GM18951 (cell line): ENCODE results near the gene PTPN13.

Source experiments
- POLR2A ChIP-seq: IDR thresholded peaks from 4 replicates; pipeline ENCODE4 v1.6.1; 2011; ENCODE audit warnings: mild to moderate bottlenecking; ENCODE audit not compliant: insufficient read length, insufficient read depth; ENCODE audit errors: extremely low read depth
- in situ Hi-C: fragments of 300-500 bp; cut with MboI; formaldehyde crosslinking; loops from one replicate; pipeline ENCODE4 v1.12.0; 2022; ENCODE audit warnings: low sequenced_read_pairs, mixed read lengths, inconsistent platforms; ENCODE audit not compliant: unreplicated experiment

Gene PTPN13

GRCh38 chr4:86810847-86811246, 216.7 kb downstream of the PTPN13 start:
- no peak for TF ChIP-seq POLR2A
- in situ Hi-C loops, result no loop called here

GRCh38 chr4:86815653-86816052, 221.5 kb downstream of the PTPN13 start:
- in situ Hi-C loops, result no loop called here
- no peak for TF ChIP-seq POLR2A

- no peak for TF ChIP-seq POLR2A
- in situ Hi-C loops, result no loop called here
Measured at GRCh38 chr4:86816501-86817273, 222.6 kb downstream of the PTPN13 start.

- TF ChIP-seq POLR2A, result no peak
- in situ Hi-C loops, result no loop called here
Measured at GRCh38 chr4:86818211-86818610, 224.1 kb downstream of the PTPN13 start.

GRCh38 chr4:86818841-86819240, 224.7 kb downstream of the PTPN13 start:
- in situ Hi-C loops, result no loop called here
- TF ChIP-seq POLR2A, result no peak

- in situ Hi-C loops, result no loop called here
- TF ChIP-seq POLR2A, result no peak
Measured at GRCh38 chr4:86819561-86819960, 225.4 kb downstream of the PTPN13 start.

GRCh38 chr4:86821151-86821550, 227.0 kb downstream of the PTPN13 start:
- in situ Hi-C loops, result no loop called here

GRCh38 chr4:86822136-86822535, 228.0 kb downstream of the PTPN13 start:
- in situ Hi-C loops, result no loop called here
- no peak for TF ChIP-seq POLR2A

More at GRCh38 chr4:86821151-86821550, 227.0 kb downstream of the PTPN13 start:
- TF ChIP-seq POLR2A, result no peak

GRCh38 chr4:86825511-86825910, 231.4 kb downstream of the PTPN13 start:
- no peak for TF ChIP-seq POLR2A
- in situ Hi-C loops, result no loop called here

- in situ Hi-C loops, result no loop called here
- no peak for TF ChIP-seq POLR2A
Measured at GRCh38 chr4:86831262-86832130, 237.4 kb downstream of the PTPN13 start.

- in situ Hi-C loops, result no loop called here
- TF ChIP-seq POLR2A, result no peak
Measured at GRCh38 chr4:86833615-86834014, 239.5 kb downstream of the PTPN13 start.

GRCh38 chr4:86834901-86835300, 240.8 kb downstream of the PTPN13 start:
- no peak for TF ChIP-seq POLR2A
- in situ Hi-C loops, result no loop called here

- in situ Hi-C loops, result no loop called here
- no peak for TF ChIP-seq POLR2A
Measured at GRCh38 chr4:86835677-86836076, 241.6 kb downstream of the PTPN13 start.
